Endothelial cell of umbilical vein (primary cell): Measurements from ENCODE around the gene HMG20B. TPM values are rescaled to one million over a fixed set of nuclear protein-coding genes. Genes with fewer than 3 reads are reported as not detected.

ENCODE experiments used
- BruUV-seq: library from RNA; stranded (reverse); fragments of 400-500 nt; replicated peaks from 2 replicates; lab custom pipeline; 2021; lab: Mats Ljungman, UMichigan
- CTCF ChIA-PET: fragments of 300-600, 350-600 bp; sonication (Branson Sonifier 250); formaldehyde crosslinking; loops from one replicate; lab custom pipeline; 2021; ENCODE audit warnings: antibody characterized with exemption, inconsistent platforms; lab: Charles Lee
- POLR2A ChIA-PET: fragments of 300-600, 350-600 bp; sonication (Branson Sonifier 250); formaldehyde crosslinking; loops from one replicate; lab custom pipeline; 2021; ENCODE audit warnings: antibody characterized with exemption, inconsistent platforms; lab: Charles Lee
- DNase-seq: peaks from one replicate; pipeline ENCODE4 v3.0.0-alpha.2; 2011; ENCODE audit warnings: low read depth, low spot score
- FAIRE-seq: peaks from 2 replicates; lab custom pipeline; 2011; peaks lifted over from hg19 to GRCh38; lab: Jason Lieb, UNC
- H2AFZ ChIP-seq: 2 replicates; pipeline ENCODE4 v1.6.0; 2012; ENCODE audit warnings: low read depth, low read length, control low read depth, inconsistent platforms
- H3K27ac ChIP-seq: 2 replicates; pipeline ENCODE4 v1.5.1; 2011; ENCODE audit warnings: low read depth, mild to moderate bottlenecking, control low read depth, low read length, moderate library complexity; ENCODE audit not compliant: insufficient read depth
- H3K27me3 ChIP-seq, 2 experiments: 2 replicates each; pipeline versions ENCODE4 v1.6.0 to v1.6.1; 2011; ENCODE audit warnings: low read length in 2 of 2, mixed read lengths in 1 of 2; ENCODE audit not compliant: control insufficient read depth in 2 of 2, insufficient read depth in 2 of 2
- H3K36me3 ChIP-seq, 2 experiments: 2 replicates in 1 of 2; 3 replicates in 1 of 2; pipeline ENCODE4 v1.5.1; 2011; ENCODE audit warnings: low read length in 2 of 2, mild to moderate bottlenecking in 1 of 2, moderate library complexity in 1 of 2; ENCODE audit not compliant: control insufficient read depth in 2 of 2, insufficient read depth in 2 of 2; ENCODE audit errors: extremely low read depth in 1 of 2
- H3K4me1 ChIP-seq: 3 replicates; pipeline ENCODE4 v1.5.1; 2011; ENCODE audit warnings: mild to moderate bottlenecking, low read length; ENCODE audit not compliant: control insufficient read depth, insufficient read depth; ENCODE audit errors: extremely low read depth
- H3K4me2 ChIP-seq: 2 replicates; pipeline ENCODE4 v1.6.1; 2011; ENCODE audit warnings: low read length, control low read depth, mixed read lengths; ENCODE audit not compliant: insufficient read depth
- H3K4me3 ChIP-seq, 3 experiments: fragments of 200-600 bp in 1 of 3; sonication (generic), shearing (Covaris generic) in 1 of 3; replicated peaks in 1 of 3; 2 replicates each; pipeline ENCODE4 v1.5.1; 2011 to 2016; ENCODE audit warnings: control low read depth in 3 of 3, low read length in 3 of 3, mild to moderate bottlenecking in 2 of 3, inconsistent platforms in 1 of 3, low read depth in 1 of 3, moderate library complexity in 1 of 3; ENCODE audit not compliant: insufficient read depth in 1 of 3
- H3K79me2 ChIP-seq: 2 replicates; pipeline ENCODE4 v1.6.0; 2012; ENCODE audit warnings: low read length, inconsistent platforms; ENCODE audit not compliant: control insufficient read depth, insufficient read depth
- H3K9ac ChIP-seq: replicated peaks from 2 replicates; pipeline ENCODE3; 2011; ENCODE audit warnings: low read length, control low read depth; ENCODE audit not compliant: insufficient read depth; ENCODE audit errors: extremely low read depth
- H3K9me1 ChIP-seq: replicated peaks from 3 replicates; pipeline ENCODE4 v1.6.0; 2011; ENCODE audit warnings: mild to moderate bottlenecking, low read length; ENCODE audit not compliant: control insufficient read depth, insufficient read depth; ENCODE audit errors: extremely low read depth
- H3K9me3 ChIP-seq: replicated peaks from 2 replicates; pipeline ENCODE4 v1.5.1; 2012; ENCODE audit warnings: low read length, inconsistent platforms; ENCODE audit not compliant: control insufficient read depth, insufficient read depth
- H4K20me1 ChIP-seq: replicated peaks from 2 replicates; pipeline ENCODE3; 2011; ENCODE audit warnings: mild to moderate bottlenecking, low read length; ENCODE audit not compliant: control insufficient read depth, insufficient read depth; ENCODE audit errors: extremely low read depth
- EZH2 ChIP-seq: IDR thresholded peaks from 2 replicates; pipeline ENCODE4 v1.6.1; 2012; ENCODE audit warnings: borderline replicate concordance, low read depth, mild to moderate bottlenecking, moderate library complexity, low read length, inconsistent platforms; ENCODE audit not compliant: severe bottlenecking
- MYC ChIP-seq: IDR thresholded peaks from one replicate; pipeline ENCODE4 v1.6.1; 2011; ENCODE audit warnings: mild to moderate bottlenecking, low read depth, low read length
- POLR2A ChIP-seq: IDR thresholded peaks from 2 replicates; pipeline ENCODE4 v1.6.1; 2012; ENCODE audit warnings: low read depth, mild to moderate bottlenecking, control low read depth, low read length
- dilution Hi-C: fragments of 300-500 bp; cut with MboI; formaldehyde crosslinking; loops from one replicate; pipeline ENCODE4 v1.15.0; 2019; ENCODE audit warnings: low sequenced_read_pairs; ENCODE audit not compliant: extremely low pct_ligation_motif_present
- intact Hi-C: fragments of 100-400 bp; cut with micrococcal nuclease; formaldehyde crosslinking; loops from one replicate; pipeline ENCODE4 v1.10.0; 2022
- polyA plus RNA-seq, 4 experiments: library from polyadenylated mRNA; depleted of rRNA in 3 of 4; stranded (reverse) in 3 of 4; unstranded in 1 of 4; fragments of >200 nt; gene quantifications; 2 replicates each; pipeline versions ENCODE4 v1.2.1 to v1.2.3, GENCODE V29; 2011 to 2012; ENCODE audit warnings: missing spikeins in 1 of 4
- total RNA-seq: library from RNA; stranded (reverse); gene quantifications from 2 replicates; pipeline ENCODE4 v1.2.3, GENCODE V29; 2021

The HMG20B gene
- total and polyA plus RNA-seq, 2 donors (not counting 3 experiments of a cell fraction or from before 2014, with no cell fraction given) = 53.2 to 98.2 TPM

- Histone ChIP-seq H3K36me3 (peaks cover 0 to 25% of the 10 kb centered on the region in 2 experiments), H3K4me2 (no peak overlapping the region), H3K9ac (no peak overlapping the region), H4K20me1 (no peaks in the 10 kb centered on the region), H3K79me2 (no peaks in the 10 kb centered on the region), H3K9me3 (no peaks in the 10 kb centered on the region), H2AFZ (no peak overlapping the region), H3K9me1 (no peaks in the 10 kb centered on the region), H3K27me3 (no peaks in the 10 kb centered on the region), H3K4me1 (no peaks in the 10 kb centered on the region), H3K27ac (no peak overlapping the region), H3K4me3 (no peak overlapping the region)
- FAIRE-seq (no peak), DNase-seq (no peak)
- intact Hi-C loops (loop anchor here (10.0 kb wide), 1 partner anchor 85 kb away; the partner anchor contains the start of genes PIP5K1C and TJP3), dilution Hi-C loops (no loop called here)
- ChIA-PET POLR2A (no interaction called here), CTCF (interaction anchor here (0.8 to 2.1 kb wide), 5 partner anchors 12 to 75 kb away, joined by 3 to 13 read pairs (median 5); partner anchors contain the start of gene GIPC3)
- TF ChIP-seq EZH2 = no peak
- BruUV-seq = no TSS peak
These were observed 46.9 kb downstream of the HMG20B start for GRCh38 chr19:3619631-3620012.

GRCh38 chr19:3620145-3620816 is 47.5 kb downstream of the HMG20B start:
- H3K79me2 ChIP-seq = peaks cover 6% of the 10 kb centered on the region
- no peaks in the 10 kb centered on the region for H3K9me3 ChIP-seq
- no peak overlapping the region for H3K27ac ChIP-seq
- no peaks in the 10 kb centered on the region for H3K27me3 ChIP-seq
- dilution Hi-C loops (no loop called here), intact Hi-C loops (loop anchor here (10.0 kb wide), 1 partner anchor 85 kb away; the partner anchor contains the start of genes PIP5K1C and TJP3)
- H3K36me3 ChIP-seq = peaks cover 0 to 25% of the 10 kb centered on the region in 2 experiments
- no peaks in the 10 kb centered on the region for H3K9me1 ChIP-seq
- no peak overlapping the region for H3K4me3 ChIP-seq
- H4K20me1 ChIP-seq = no peaks in the 10 kb centered on the region
- DNase-seq (no peak), FAIRE-seq (no peak)
- no peak overlapping the region for H3K4me2 ChIP-seq
- no TSS peak for BruUV-seq
- H3K4me1 ChIP-seq = peaks cover 4% of the 10 kb centered on the region
- ChIA-PET CTCF (interaction anchor here (0.6 to 1.1 kb wide), 5 partner anchors 12 to 75 kb away, joined by 3 to 6 read pairs (median 4); partner anchors contain the start of gene GIPC3), POLR2A (no interaction called here)
- H3K9ac ChIP-seq = no peak overlapping the region
- TF ChIP-seq POLR2A (no peak), MYC (no peak)
- H2AFZ ChIP-seq = no peak overlapping the region
